ENCODE measurements around the gene BARD1.

DNA sequence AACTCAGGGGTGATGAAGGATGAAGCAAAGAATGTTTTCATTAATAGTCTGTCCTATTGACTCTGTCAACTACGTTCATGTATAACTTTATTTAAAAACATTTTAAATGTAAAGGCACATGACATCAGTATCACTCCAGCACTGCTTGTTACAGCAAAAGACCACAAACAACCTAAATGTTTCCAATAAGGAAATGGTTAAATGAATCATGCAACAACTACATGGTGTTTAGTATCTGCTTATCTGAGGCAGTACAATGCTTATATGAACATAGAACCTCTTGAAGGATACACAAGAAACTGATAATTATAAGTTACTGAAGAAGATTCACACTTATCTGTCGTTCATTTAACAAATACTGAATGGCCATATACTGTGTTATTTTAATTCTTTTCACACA, 8.4 kb downstream of the BARD1 start:
- TF ChIP-seq CTCF (IDR thresholded peaks at IDR 0.05 in 4 of 5, conservative IDR thresholded peaks at IDR 0.05 in 1 of 5) (no peak), POLR2A (IDR thresholded peaks at IDR 0.05) (no peak)

Measured in gastrocnemius medialis (tissue), 4 donors.